HepG2 (cell line): ENCODE data around the gene C19orf47. TPM values are rescaled to one million over a fixed set of nuclear protein-coding genes. Genes with fewer than 3 reads are reported as not detected.
A peak's percentile ranks its signal among the peaks of the same experiment; 100 is the strongest.

ENCODE experiments used
- ARNT2 ChIP-seq: sonication (generic); formaldehyde crosslinking; IDR thresholded peaks from 2 replicates; pipeline ENCODE4 v1.8.0; 2022; ENCODE audit warnings: mild to moderate bottlenecking, low read depth, missing genetic modification reagents, moderate library complexity
- DPF2 ChIP-seq: sonication (generic); formaldehyde crosslinking; IDR thresholded peaks from 2 replicates; pipeline ENCODE4 v1.4.0; 2020; ENCODE audit warnings: mild to moderate bottlenecking, low read depth, missing genetic modification reagents, borderline replicate concordance
- KAT7 ChIP-seq: IDR thresholded peaks from 2 replicates; pipeline ENCODE4 v1.6.1; 2018; ENCODE audit warnings: borderline replicate concordance, missing compliant biosample characterization
- NFYC ChIP-seq: IDR thresholded peaks from 2 replicates; pipeline ENCODE4 v1.6.1; 2016; ENCODE audit warnings: missing genetic modification reagents, missing compliant biosample characterization
- NRL ChIP-seq: sonication (generic); formaldehyde crosslinking; IDR thresholded peaks from 2 replicates; pipeline ENCODE4 v1.5.0; 2020; ENCODE audit warnings: missing genetic modification reagents, mild to moderate bottlenecking, moderate library complexity, borderline replicate concordance
- SALL2 ChIP-seq: sonication (generic); formaldehyde crosslinking; IDR thresholded peaks from 2 replicates; pipeline ENCODE4 v1.8.1; 2023; ENCODE audit warnings: mild to moderate bottlenecking, missing genetic modification reagents, inconsistent platforms
- SRY ChIP-seq: sonication (generic); formaldehyde crosslinking; IDR thresholded peaks from 2 replicates; pipeline ENCODE4 v1.8.0; 2022; ENCODE audit warnings: mild to moderate bottlenecking, missing genetic modification reagents
- TEAD2 ChIP-seq: sonication (generic); formaldehyde crosslinking; IDR thresholded peaks from 2 replicates; pipeline ENCODE4 v1.9.0; 2021; ENCODE audit warnings: missing genetic modification reagents
- ZMAT3 ChIP-seq: sonication (generic); formaldehyde crosslinking; conservative IDR thresholded peaks from 2 replicates; pipeline ENCODE4 v1.7.0; 2021; ENCODE audit warnings: missing genetic modification reagents
- ZNF224 ChIP-seq: sonication (generic); formaldehyde crosslinking; IDR thresholded peaks from 2 replicates; pipeline ENCODE4 v1.5.0; 2020; ENCODE audit warnings: mild to moderate bottlenecking, missing genetic modification reagents
- ZNF317 ChIP-seq: sonication (generic); formaldehyde crosslinking; IDR thresholded peaks from 2 replicates; pipeline ENCODE4 v1.5.0; 2020; ENCODE audit warnings: mild to moderate bottlenecking, missing genetic modification reagents
- ZNF567 ChIP-seq: sonication (generic); formaldehyde crosslinking; IDR thresholded peaks from 2 replicates; pipeline ENCODE4 v1.8.1; 2023; ENCODE audit warnings: mild to moderate bottlenecking, missing genetic modification reagents, borderline replicate concordance
- ZSCAN9 ChIP-seq: IDR thresholded peaks from 2 replicates; pipeline ENCODE4 v1.6.1; 2016; ENCODE audit warnings: borderline replicate concordance
- polyA plus RNA-seq, 8 experiments: library from polyadenylated mRNA; depleted of rRNA in 3 of 8; stranded (reverse) in 7 of 8; unstranded in 1 of 8; fragments of >200 nt; fragmentation: Illumina TruSeq in 4 of 8; extraction: Trizol in 4 of 8; gene quantifications; 2 replicates each; pipeline versions ENCODE4 v1.2.1 to v1.2.3, GENCODE V29; 2011 to 2016; ENCODE audit warnings: low read depth in 4 of 8, missing spikeins in 1 of 8, mixed read lengths in 1 of 8; ENCODE audit not compliant: insufficient read depth in 1 of 8
- total RNA-seq, 5 experiments: library from RNA; depleted of rRNA; stranded (reverse); fragments of >200 nt; fragmentation: Illumina TruSeq; extraction: Trizol; gene quantifications; 2 replicates each; pipeline ENCODE4 v1.2.3, GENCODE V29; 2016; ENCODE audit warnings: low read depth in 1 of 5
- TF ChIP-seq, protein P1 (sequence below): IDR thresholded peaks from 2 replicates; pipeline ENCODE4 v1.6.1; 2016; ENCODE audit warnings: low read depth, missing genetic modification reagents, missing compliant biosample characterization
- TF ChIP-seq, protein P2 (sequence below): sonication (generic); formaldehyde crosslinking; IDR thresholded peaks from 2 replicates; pipeline ENCODE4 v1.4.0; 2020; ENCODE audit warnings: missing genetic modification reagents, borderline replicate concordance
- TF ChIP-seq, protein P3 (sequence below): sonication (generic); formaldehyde crosslinking; IDR thresholded peaks from 2 replicates; pipeline ENCODE4 v1.4.0; 2020; ENCODE audit warnings: missing genetic modification reagents, borderline replicate concordance
- TF ChIP-seq, protein P4 (sequence below): sonication (generic); formaldehyde crosslinking; IDR thresholded peaks from 2 replicates; pipeline ENCODE4 v1.5.0; 2020; ENCODE audit warnings: mild to moderate bottlenecking, missing genetic modification reagents

Gene C19orf47
- total and polyA plus RNA-seq, 2 of the 13 experiments (the other 11 are each of a cell fraction or from before 2014, with no cell fraction given) = 8.1 to 10.6 TPM

DNA sequence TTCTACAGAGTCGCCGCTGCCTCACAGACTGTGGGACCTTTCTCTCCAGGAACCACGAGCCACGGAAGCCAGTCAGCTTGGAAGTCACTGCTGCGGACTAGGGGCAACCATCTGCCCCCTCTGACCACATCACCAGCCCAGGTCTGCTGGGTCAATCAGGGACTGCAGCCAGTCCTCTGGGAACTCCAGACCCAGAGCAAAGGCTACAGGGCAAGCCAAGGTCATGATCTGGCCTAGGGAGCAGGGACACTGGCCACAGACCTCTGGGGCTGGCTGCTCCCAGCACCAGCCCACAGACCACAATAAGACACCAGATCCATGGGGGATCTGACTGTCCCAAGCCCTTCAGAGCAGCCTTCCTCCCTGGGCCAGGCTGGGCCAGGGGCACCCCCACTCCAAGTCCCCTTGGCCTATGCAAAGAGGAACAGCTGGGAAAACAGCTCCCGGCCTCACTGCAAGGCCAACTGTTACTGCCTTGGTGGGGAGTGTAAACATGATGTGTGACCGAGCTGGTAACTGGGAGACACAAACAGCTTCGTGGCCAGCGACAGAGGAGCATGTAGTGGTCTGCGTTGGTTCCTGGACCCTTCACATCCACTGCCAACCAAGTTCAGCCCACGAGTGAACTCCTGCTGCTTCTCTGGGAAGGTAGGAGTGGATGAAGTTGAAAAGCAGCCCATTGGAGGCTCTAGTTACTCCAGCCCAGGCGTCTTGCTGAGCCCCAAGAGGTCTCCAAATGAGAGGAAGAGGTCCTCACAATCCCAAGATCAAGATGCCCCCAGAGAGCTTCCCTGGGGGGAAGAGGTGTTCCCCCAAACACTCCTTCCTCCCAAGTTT lies 64.6 kb downstream of the C19orf47 start (continued):
- TF ChIP-seq, protein P1, sequence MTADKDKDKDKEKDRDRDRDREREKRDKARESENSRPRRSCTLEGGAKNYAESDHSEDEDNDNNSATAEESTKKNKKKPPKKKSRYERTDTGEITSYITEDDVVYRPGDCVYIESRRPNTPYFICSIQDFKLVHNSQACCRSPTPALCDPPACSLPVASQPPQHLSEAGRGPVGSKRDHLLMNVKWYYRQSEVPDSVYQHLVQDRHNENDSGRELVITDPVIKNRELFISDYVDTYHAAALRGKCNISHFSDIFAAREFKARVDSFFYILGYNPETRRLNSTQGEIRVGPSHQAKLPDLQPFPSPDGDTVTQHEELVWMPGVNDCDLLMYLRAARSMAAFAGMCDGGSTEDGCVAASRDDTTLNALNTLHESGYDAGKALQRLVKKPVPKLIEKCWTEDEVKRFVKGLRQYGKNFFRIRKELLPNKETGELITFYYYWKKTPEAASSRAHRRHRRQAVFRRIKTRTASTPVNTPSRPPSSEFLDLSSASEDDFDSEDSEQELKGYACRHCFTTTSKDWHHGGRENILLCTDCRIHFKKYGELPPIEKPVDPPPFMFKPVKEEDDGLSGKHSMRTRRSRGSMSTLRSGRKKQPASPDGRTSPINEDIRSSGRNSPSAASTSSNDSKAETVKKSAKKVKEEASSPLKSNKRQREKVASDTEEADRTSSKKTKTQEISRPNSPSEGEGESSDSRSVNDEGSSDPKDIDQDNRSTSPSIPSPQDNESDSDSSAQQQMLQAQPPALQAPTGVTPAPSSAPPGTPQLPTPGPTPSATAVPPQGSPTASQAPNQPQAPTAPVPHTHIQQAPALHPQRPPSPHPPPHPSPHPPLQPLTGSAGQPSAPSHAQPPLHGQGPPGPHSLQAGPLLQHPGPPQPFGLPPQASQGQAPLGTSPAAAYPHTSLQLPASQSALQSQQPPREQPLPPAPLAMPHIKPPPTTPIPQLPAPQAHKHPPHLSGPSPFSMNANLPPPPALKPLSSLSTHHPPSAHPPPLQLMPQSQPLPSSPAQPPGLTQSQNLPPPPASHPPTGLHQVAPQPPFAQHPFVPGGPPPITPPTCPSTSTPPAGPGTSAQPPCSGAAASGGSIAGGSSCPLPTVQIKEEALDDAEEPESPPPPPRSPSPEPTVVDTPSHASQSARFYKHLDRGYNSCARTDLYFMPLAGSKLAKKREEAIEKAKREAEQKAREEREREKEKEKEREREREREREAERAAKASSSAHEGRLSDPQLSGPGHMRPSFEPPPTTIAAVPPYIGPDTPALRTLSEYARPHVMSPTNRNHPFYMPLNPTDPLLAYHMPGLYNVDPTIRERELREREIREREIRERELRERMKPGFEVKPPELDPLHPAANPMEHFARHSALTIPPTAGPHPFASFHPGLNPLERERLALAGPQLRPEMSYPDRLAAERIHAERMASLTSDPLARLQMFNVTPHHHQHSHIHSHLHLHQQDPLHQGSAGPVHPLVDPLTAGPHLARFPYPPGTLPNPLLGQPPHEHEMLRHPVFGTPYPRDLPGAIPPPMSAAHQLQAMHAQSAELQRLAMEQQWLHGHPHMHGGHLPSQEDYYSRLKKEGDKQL (CRISPR knock-in tag) = no peak
- TF ChIP-seq ZSCAN9 (CRISPR knock-in tag) (no peak), ZNF317 (no peak), NRL (CRISPR knock-in tag) (peak; percentile 84), DPF2 (CRISPR knock-in tag) (0 out of 2 replicates have a peak, but pooled peaks have one; percentile 43), SRY (CRISPR knock-in tag) (no peak), ZNF567 (CRISPR knock-in tag) (no peak), ZNF224 (CRISPR knock-in tag) (peak; percentile 52; the same call in 1 of the 2 replicates), KAT7 (CRISPR knock-in tag) (no peak; the same call in 1 of the 2 replicates), ARNT2 (CRISPR knock-in tag) (no peak), SALL2 (CRISPR knock-in tag) (no peak), NFYC (no peak), ZMAT3 (CRISPR knock-in tag) (no peak; the same call in 1 of the 2 replicates), TEAD2 (no peak)
- TF ChIP-seq, protein P2, sequence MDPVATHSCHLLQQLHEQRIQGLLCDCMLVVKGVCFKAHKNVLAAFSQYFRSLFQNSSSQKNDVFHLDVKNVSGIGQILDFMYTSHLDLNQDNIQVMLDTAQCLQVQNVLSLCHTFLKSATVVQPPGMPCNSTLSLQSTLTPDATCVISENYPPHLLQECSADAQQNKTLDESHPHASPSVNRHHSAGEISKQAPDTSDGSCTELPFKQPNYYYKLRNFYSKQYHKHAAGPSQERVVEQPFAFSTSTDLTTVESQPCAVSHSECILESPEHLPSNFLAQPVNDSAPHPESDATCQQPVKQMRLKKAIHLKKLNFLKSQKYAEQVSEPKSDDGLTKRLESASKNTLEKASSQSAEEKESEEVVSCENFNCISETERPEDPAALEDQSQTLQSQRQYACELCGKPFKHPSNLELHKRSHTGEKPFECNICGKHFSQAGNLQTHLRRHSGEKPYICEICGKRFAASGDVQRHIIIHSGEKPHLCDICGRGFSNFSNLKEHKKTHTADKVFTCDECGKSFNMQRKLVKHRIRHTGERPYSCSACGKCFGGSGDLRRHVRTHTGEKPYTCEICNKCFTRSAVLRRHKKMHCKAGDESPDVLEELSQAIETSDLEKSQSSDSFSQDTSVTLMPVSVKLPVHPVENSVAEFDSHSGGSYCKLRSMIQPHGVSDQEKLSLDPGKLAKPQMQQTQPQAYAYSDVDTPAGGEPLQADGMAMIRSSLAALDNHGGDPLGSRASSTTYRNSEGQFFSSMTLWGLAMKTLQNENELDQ (CRISPR knock-in tag) = no peak
- TF ChIP-seq, protein P3, sequence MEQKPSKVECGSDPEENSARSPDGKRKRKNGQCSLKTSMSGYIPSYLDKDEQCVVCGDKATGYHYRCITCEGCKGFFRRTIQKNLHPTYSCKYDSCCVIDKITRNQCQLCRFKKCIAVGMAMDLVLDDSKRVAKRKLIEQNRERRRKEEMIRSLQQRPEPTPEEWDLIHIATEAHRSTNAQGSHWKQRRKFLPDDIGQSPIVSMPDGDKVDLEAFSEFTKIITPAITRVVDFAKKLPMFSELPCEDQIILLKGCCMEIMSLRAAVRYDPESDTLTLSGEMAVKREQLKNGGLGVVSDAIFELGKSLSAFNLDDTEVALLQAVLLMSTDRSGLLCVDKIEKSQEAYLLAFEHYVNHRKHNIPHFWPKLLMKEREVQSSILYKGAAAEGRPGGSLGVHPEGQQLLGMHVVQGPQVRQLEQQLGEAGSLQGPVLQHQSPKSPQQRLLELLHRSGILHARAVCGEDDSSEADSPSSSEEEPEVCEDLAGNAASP (CRISPR knock-in tag) = peak; percentile 97
- TF ChIP-seq, protein P4, sequence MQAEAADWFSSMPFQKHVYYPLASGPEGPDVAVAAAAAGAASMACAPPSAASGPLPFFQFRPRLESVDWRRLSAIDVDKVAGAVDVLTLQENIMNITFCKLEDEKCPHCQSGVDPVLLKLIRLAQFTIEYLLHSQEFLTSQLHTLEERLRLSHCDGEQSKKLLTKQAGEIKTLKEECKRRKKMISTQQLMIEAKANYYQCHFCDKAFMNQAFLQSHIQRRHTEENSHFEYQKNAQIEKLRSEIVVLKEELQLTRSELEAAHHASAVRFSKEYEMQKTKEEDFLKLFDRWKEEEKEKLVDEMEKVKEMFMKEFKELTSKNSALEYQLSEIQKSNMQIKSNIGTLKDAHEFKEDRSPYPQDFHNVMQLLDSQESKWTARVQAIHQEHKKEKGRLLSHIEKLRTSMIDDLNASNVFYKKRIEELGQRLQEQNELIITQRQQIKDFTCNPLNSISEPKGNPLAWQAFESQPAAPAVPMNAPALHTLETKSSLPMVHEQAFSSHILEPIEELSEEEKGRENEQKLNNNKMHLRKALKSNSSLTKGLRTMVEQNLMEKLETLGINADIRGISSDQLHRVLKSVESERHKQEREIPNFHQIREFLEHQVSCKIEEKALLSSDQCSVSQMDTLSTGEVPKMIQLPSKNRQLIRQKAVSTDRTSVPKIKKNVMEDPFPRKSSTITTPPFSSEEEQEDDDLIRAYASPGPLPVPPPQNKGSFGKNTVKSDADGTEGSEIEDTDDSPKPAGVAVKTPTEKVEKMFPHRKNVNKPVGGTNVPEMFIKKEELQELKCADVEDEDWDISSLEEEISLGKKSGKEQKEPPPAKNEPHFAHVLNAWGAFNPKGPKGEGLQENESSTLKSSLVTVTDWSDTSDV (CRISPR knock-in tag) = 0 out of 2 replicates have a peak, but pooled peaks have one; percentile 59
